Fibroblast of lung (primary cell): ENCODE data around the gene PARP8.

Experiments
- CTCF ChIP-seq, 2 donors: IDR thresholded peaks in 1 of 2; conservative IDR thresholded peaks in 1 of 2; 1 replicate in 1 of 2; 2 replicates in 1 of 2; pipeline ENCODE4 v1.5.1; 2011 to 2012; ENCODE audit warnings: low read length in 2 of 2, control low read depth in 1 of 2, inconsistent platforms in 1 of 2, low read depth in 1 of 2, mild to moderate bottlenecking in 1 of 2
- EZH2 ChIP-seq: IDR thresholded peaks from 2 replicates; pipeline ENCODE4 v1.5.1; 2012; ENCODE audit warnings: low read length, control low read depth, mild to moderate bottlenecking; ENCODE audit errors: missing control alignments

DNA sequence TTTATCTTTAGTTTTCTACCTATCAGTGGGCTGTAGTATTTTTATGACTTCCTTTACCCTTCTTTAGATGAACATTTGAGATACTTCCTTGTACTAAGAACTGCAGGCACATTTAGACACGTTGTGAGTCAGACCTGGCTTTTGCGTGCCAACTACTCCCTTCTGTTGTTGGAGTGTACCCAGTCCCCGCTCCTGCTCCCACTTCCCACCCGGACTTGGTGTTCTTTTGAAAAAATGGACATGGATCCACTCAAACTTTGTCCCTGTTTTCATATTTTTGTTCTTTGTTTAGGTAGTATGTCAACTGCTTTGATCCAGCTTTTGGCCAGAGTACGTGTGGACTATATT is 60.7 kb downstream of the PARP8 start:
- TF ChIP-seq CTCF (conservative IDR thresholded peaks at IDR 0.05 in 1 of 2, IDR thresholded peaks at IDR 0.05 in 1 of 2; ENCODE audit: low read depth in 1 of 2, low read length in 2 of 2) (no peak), EZH2 (no peak)
